Sigmoid colon (tissue), 7 donors: ENCODE results near the gene TJP1. TPM values are rescaled to one million over a fixed set of nuclear protein-coding genes. Genes with fewer than 3 reads are reported as not detected.

Experiments
- DNase-seq: peaks from one replicate; pipeline ENCODE4 v3.0.0-alpha.2; 2019
- H3K27ac ChIP-seq, 4 donors: fragments of 200-600 bp; sonication (generic); one replicate each; pipeline ENCODE4 v1.5.1; 2016 to 2019; ENCODE audit warnings: mild to moderate bottlenecking in 1 of 4
- H3K27me3 ChIP-seq, 3 donors: fragments of 200-600 bp; sonication (generic); one replicate each; pipeline ENCODE4 v1.5.1; 2019; ENCODE audit warnings: mild to moderate bottlenecking in 1 of 3
- H3K36me3 ChIP-seq, 4 donors: fragments of 200-600 bp; sonication (generic); one replicate each; pipeline ENCODE4 v1.5.1; 2016 to 2019
- H3K4me1 ChIP-seq, 4 donors: fragments of 200-600 bp; sonication (generic); one replicate each; pipeline ENCODE4 v1.5.1; 2017 to 2019
- H3K4me3 ChIP-seq, 4 donors: fragments of 200-600 bp; sonication (generic); one replicate each; pipeline ENCODE4 v1.5.1; 2017 to 2019; ENCODE audit warnings: mild to moderate bottlenecking in 2 of 4, moderate library complexity in 1 of 4
- H3K9me3 ChIP-seq, 4 donors: fragments of 200-600 bp in 3 of 4; sonication (generic) in 3 of 4; one replicate each; pipeline versions ENCODE4 v1.5.1 to v1.6.1; 2013 to 2019
- EP300 ChIP-seq, 4 donors: sonication (generic); formaldehyde crosslinking; IDR thresholded peaks; one replicate each; pipeline ENCODE4 v1.6.1; 2017; ENCODE audit warnings: antibody characterized with exemption in 4 of 4
- POLR2A ChIP-seq, 2 donors: fragments of 450-650 bp; IDR thresholded peaks; one replicate each; pipeline ENCODE4 v1.6.1; 2016; ENCODE audit warnings: antibody characterized with exemption in 2 of 2, mild to moderate bottlenecking in 2 of 2, moderate library complexity in 2 of 2
- POLR2AphosphoS5 ChIP-seq, 4 donors: sonication (generic); formaldehyde crosslinking; IDR thresholded peaks; one replicate each; pipeline ENCODE4 v1.6.1; 2017; ENCODE audit warnings: antibody characterized with exemption in 4 of 4
- WGBS, 2 donors: extraction: QIAGEN DNeasy Blood & Tissue Kit; methylation state at CpG; one replicate each; pipeline ENCODE4 v1.1.7; 2013; 5-methylcytosine and 5-hydroxymethylcytosine counted together
- intact Hi-C: fragments of 100-400 bp; cut with DNase I; formaldehyde crosslinking; loops from one replicate; pipeline ENCODE4 v1.15.1; 2023
- polyA plus RNA-seq, 3 donors: library from polyadenylated mRNA; stranded (reverse); fragments of 200-250 nt; gene quantifications; one replicate each; pipeline ENCODE4 v1.2.3, GENCODE V29; 2013
- total RNA-seq, 4 donors: library from RNA; depleted of rRNA; stranded (reverse); fragments of >200 nt; gene quantifications; one replicate each; pipeline ENCODE4 v1.1.0, GENCODE V29; 2016
- TF ChIP-seq, protein P1 (sequence below), 4 experiments: fragments of 450-650 bp in 3 of 4; fragments of 200-600 bp in 1 of 4; IDR thresholded peaks; one replicate each; pipeline ENCODE4 v1.5.1; 2016 to 2019; ENCODE audit warnings: antibody characterized with exemption in 4 of 4, mild to moderate bottlenecking in 3 of 4, moderate library complexity in 2 of 4
- donor health status: healthy with polysubstance abuse.
- donor health status: Bipolar disorder and iron deficiency.
- donor health status: healthy.

TJP1 gene
- total and polyA plus RNA-seq, 7 donors: 21.3 to 134 (median 92.0) TPM

DNA sequence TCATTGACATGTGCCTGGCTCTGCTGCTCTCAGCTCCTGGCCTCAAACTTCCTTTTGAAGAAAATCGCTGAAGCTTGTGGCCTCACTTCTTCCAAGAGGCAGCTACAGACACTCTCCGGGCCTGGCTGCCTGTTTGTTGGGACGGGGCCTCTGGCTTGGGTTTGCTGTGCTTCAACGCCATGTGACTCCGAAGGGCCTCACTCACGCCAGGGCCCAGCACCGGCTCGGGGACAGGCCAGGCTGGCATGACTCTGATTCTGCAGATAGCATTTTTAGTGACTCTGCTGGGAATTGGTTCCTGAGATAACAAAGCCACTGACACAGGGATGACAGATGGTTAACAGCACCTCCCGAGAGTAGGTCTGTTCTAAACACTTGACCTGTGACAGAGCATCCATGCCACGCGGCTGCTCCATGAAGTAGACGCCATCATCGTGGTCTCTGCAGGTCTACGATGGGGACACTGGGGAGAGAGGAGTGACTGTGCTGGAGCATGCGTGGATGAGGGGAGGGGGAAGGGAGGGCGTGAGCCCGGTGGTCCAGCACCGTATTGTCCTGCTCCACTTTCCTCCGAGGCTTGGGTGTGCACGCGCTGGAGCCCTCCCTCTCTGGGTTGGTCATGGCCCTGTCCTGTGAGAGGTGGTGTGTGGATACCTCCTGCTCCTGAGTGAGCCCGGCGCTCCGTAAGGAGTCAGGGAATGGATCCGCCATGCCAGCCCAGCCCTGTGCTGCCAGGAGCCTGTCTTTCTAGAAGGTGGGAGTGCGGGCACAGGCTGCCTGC, 133.6 kb downstream of the TJP1 start:
- no peaks in the 10 kb centered on the region for H3K9me3 ChIP-seq
- no peak overlapping the region for H3K27ac ChIP-seq
- no peaks in the 10 kb centered on the region for H3K4me1 ChIP-seq
- no peaks in the 10 kb centered on the region for H3K27me3 ChIP-seq
- DNase-seq: no peak
- no peaks in the 10 kb centered on the region for H3K36me3 ChIP-seq
- intact Hi-C loops: loop anchor here (10.0 kb wide), 1 partner anchor 444 kb away; no protein-coding TSS in a partner anchor
- TF ChIP-seq EP300 (IDR thresholded peaks at IDR 0.05) (no peak), POLR2A (IDR thresholded peaks at IDR 0.05) (no peak), POLR2AphosphoS5 (IDR thresholded peaks at IDR 0.05) (no peak)
- no peak overlapping the region for H3K4me3 ChIP-seq
- 82 to 85% methylated on average over 26 of the region's 26 CpGs for WGBS, 2 donors

DNA sequence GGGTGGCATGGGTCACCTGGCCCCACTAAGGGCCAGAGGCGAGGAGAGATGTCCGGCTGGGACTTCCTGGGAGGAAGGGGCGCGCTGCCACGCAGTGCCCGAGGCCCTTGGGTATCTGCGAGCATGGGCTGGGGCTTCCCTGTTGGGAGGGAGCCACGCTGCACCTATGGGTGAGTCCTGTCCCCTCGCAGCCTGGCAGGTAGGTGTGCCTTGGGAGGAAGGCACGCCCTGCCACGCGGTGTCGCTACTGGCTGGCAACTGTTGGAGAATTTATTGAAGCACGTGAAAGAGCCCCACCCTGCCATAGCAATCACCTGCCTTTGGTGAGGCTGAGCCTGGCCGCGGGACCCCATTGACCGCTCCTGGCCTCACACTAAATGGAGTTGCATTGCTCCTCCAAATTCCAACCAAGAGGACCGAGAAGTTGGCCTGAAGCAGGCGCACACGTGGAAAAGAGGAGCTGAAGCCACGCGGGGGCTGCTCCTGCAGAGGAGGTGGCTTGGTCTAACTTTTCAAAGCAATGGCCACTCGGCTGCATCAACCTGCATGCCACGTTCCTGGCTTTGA, 134.2 kb downstream of the TJP1 start:
- Histone ChIP-seq H3K4me1 (no peaks in the 10 kb centered on the region), H3K27ac (no peak overlapping the region), H3K27me3 (no peaks in the 10 kb centered on the region), H3K4me3 (no peak overlapping the region), H3K9me3 (no peaks in the 10 kb centered on the region), H3K36me3 (no peaks in the 10 kb centered on the region)
- no peak for DNase-seq
- TF ChIP-seq EP300 (IDR thresholded peaks at IDR 0.05): no peak
- no peak for TF ChIP-seq POLR2A (IDR thresholded peaks at IDR 0.05)
- no peak for TF ChIP-seq POLR2AphosphoS5 (IDR thresholded peaks at IDR 0.05)
- TF ChIP-seq, protein P1, sequence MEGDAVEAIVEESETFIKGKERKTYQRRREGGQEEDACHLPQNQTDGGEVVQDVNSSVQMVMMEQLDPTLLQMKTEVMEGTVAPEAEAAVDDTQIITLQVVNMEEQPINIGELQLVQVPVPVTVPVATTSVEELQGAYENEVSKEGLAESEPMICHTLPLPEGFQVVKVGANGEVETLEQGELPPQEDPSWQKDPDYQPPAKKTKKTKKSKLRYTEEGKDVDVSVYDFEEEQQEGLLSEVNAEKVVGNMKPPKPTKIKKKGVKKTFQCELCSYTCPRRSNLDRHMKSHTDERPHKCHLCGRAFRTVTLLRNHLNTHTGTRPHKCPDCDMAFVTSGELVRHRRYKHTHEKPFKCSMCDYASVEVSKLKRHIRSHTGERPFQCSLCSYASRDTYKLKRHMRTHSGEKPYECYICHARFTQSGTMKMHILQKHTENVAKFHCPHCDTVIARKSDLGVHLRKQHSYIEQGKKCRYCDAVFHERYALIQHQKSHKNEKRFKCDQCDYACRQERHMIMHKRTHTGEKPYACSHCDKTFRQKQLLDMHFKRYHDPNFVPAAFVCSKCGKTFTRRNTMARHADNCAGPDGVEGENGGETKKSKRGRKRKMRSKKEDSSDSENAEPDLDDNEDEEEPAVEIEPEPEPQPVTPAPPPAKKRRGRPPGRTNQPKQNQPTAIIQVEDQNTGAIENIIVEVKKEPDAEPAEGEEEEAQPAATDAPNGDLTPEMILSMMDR (IDR thresholded peaks at IDR 0.05): no peak
- intact Hi-C loops: loop anchor here (10.0 kb wide), 1 partner anchor 443 kb away; no protein-coding TSS in a partner anchor
- WGBS, 2 donors: 13 to 72% methylated on average over 24 of the region's 24 CpGs

DNA sequence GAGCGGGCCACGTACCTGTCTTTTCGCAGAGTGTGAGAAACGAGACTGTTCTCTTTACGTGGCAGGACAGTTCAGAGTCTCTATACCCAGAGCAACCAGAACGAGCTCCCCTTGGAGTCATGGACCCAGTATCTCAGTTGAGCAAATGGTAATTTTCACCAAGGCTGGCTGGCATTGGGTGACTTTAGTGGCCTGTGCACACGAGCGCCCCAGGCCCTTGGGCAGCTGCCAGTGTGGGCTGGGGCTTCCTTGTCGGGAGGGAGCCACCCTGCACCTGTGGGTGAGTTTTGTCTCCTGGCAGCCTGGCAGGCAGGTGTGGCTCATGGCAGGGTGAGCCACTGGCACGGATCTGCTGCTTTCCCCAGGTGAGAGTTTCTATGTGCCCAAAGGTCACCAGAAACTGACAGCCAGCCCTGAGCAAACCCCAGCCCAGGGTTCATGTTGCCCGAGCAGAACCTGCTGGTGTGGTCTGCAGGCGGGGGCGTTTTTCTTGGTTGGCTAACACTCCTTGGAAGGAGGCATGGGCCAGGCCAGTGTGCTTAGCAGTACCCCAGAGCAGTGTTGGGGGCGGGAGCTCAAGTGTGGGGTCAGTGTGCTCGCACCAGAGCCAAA, 135.0 kb downstream of the TJP1 start:
- TF ChIP-seq POLR2A (IDR thresholded peaks at IDR 0.05) (no peak), EP300 (IDR thresholded peaks at IDR 0.05) (no peak), POLR2AphosphoS5 (IDR thresholded peaks at IDR 0.05) (no peak)
- TF ChIP-seq, protein P1 (IDR thresholded peaks at IDR 0.05): no peak
- Histone ChIP-seq H3K36me3 (no peaks in the 10 kb centered on the region), H3K4me1 (no peaks in the 10 kb centered on the region), H3K27ac (no peak overlapping the region), H3K4me3 (no peak overlapping the region), H3K9me3 (no peaks in the 10 kb centered on the region), H3K27me3 (no peaks in the 10 kb centered on the region)
- intact Hi-C loops: loop anchor here (10.0 kb wide), 1 partner anchor 443 kb away; no protein-coding TSS in a partner anchor
- DNase-seq: no peak
- WGBS, 2 donors: 13 to 72% methylated on average over 15 of the region's 15 CpGs

DNA sequence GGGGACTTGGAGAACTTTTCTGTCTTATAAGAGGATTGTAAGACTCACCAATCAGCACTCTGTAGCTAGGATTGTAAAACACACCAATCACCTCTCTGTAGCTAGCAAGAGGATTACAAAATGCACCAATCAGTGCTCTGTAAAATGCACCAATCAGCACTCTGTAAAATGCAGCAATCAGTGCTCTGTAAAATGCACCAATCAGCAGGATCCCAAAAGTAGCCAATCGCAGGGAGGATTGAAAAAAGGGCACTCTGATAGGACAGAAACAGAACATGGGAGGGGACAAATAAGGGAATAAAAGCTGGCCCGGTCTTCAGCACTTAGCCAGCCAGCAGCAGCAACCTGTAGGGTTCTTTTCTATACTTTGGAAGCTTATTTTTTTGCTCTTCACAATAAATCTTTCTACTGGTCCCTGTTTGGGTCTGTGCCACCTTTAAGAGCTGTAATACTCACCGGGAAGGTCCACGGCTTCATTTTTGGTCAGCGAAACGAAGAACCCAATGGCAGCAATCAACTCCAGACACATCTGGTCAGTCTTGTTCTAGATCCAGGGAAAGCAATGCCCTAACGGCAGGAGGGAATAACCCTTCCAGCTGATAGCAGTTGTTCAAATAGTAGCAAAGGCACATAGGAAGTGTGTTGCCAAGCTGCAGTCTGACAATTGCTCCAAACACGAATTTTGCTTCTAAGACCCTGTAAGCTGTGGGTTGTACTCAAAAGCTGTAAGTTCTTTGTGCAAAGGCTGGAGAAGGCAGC, 135.6 kb downstream of the TJP1 start:
- Histone ChIP-seq H3K4me3 (no peak overlapping the region), H3K27me3 (no peaks in the 10 kb centered on the region), H3K27ac (no peak overlapping the region), H3K4me1 (no peaks in the 10 kb centered on the region), H3K36me3 (no peaks in the 10 kb centered on the region), H3K9me3 (no peaks in the 10 kb centered on the region)
- 30 to 73% methylated on average over 8 of the region's 8 CpGs for WGBS, 2 donors
- intact Hi-C loops: loop anchor here (10.0 kb wide), 1 partner anchor 442 kb away; no protein-coding TSS in a partner anchor
- TF ChIP-seq, protein P1 (IDR thresholded peaks at IDR 0.05): no peak
- TF ChIP-seq EP300 (IDR thresholded peaks at IDR 0.05) (no peak), POLR2A (IDR thresholded peaks at IDR 0.05) (no peak), POLR2AphosphoS5 (IDR thresholded peaks at IDR 0.05) (no peak)
- no peak for DNase-seq
